MCF 10A (cell line): ENCODE results near the gene GPR132. TPM values are rescaled to one million over a fixed set of nuclear protein-coding genes. Genes with fewer than 3 reads are reported as not detected.
"Not testable (repeated sequence)": the region's sequence is repeated elsewhere in the genome, so short reads cannot be mapped to it uniquely, and the experiment has no call there.

Experiments
- BruUV-seq: library from RNA; stranded (reverse); fragments of 400-500 nt; replicated peaks from 2 replicates; lab custom pipeline; 2021; lab: Mats Ljungman, UMichigan
- CTCF ChIA-PET: fragments of 300-600 bp; sonication (Branson Sonifier 250); formaldehyde crosslinking; extraction: SDS; loops from one replicate; lab custom pipeline; 2021; ENCODE audit warnings: antibody characterized with exemption, inconsistent platforms; lab: Yijun Ruan, JAX
- POLR2A ChIA-PET: fragments of 300-600, 350-650 bp; sonication (Branson Sonifier 250); formaldehyde crosslinking; extraction: SDS; loops from one replicate; lab custom pipeline; 2020; ENCODE audit warnings: antibody characterized with exemption, inconsistent platforms; lab: Yijun Ruan, JAX
- DNase-seq: peaks from one replicate; pipeline ENCODE4 v3.0.0-alpha.2; 2018; ENCODE audit not compliant: unreplicated experiment
- H3K27ac Mint-ChIP-seq: one replicate; pipeline ENCODE4 v1.8.0; 2022; ENCODE audit warnings: mild to moderate bottlenecking, low read depth, mixed read lengths; ENCODE audit not compliant: unreplicated experiment
- H3K27me3 Mint-ChIP-seq: one replicate; pipeline ENCODE4 v1.8.0; 2022; ENCODE audit warnings: mixed read lengths; ENCODE audit not compliant: insufficient read depth, unreplicated experiment
- H3K36me3 Mint-ChIP-seq: one replicate; pipeline ENCODE4 v1.8.0; 2022; ENCODE audit warnings: mild to moderate bottlenecking, moderate library complexity, mixed read lengths; ENCODE audit not compliant: insufficient read depth, unreplicated experiment
- H3K4me1 Mint-ChIP-seq: one replicate; pipeline ENCODE4 v1.8.0; 2022; ENCODE audit warnings: mixed read lengths; ENCODE audit not compliant: insufficient read depth, unreplicated experiment
- H3K4me3 Mint-ChIP-seq: one replicate; pipeline ENCODE4 v1.8.0; 2022; ENCODE audit warnings: mild to moderate bottlenecking, moderate library complexity, mixed read lengths; ENCODE audit not compliant: unreplicated experiment
- H3K9me3 Mint-ChIP-seq: one replicate; pipeline ENCODE4 v1.8.0; 2022; ENCODE audit warnings: mixed read lengths; ENCODE audit not compliant: unreplicated experiment
- intact Hi-C: fragments of 100-400 bp; cut with micrococcal nuclease; formaldehyde crosslinking; loops from 2 replicates; pipeline ENCODE4 v1.14.1; 2022
- total RNA-seq: library from RNA; stranded (reverse); gene quantifications from 2 replicates; pipeline ENCODE4 v1.2.3, GENCODE V29; 2022
- TF ChIP-seq, protein P1 (sequence below): fragments of 200-600 bp; IDR thresholded peaks from one replicate; pipeline ENCODE4 v1.8.0; 2022; ENCODE audit warnings: antibody characterized with exemption, mild to moderate bottlenecking; ENCODE audit not compliant: unreplicated experiment

The GPR132 gene
- total RNA-seq, 1 experiment from 2014 or later = 0.42 TPM

DNA sequence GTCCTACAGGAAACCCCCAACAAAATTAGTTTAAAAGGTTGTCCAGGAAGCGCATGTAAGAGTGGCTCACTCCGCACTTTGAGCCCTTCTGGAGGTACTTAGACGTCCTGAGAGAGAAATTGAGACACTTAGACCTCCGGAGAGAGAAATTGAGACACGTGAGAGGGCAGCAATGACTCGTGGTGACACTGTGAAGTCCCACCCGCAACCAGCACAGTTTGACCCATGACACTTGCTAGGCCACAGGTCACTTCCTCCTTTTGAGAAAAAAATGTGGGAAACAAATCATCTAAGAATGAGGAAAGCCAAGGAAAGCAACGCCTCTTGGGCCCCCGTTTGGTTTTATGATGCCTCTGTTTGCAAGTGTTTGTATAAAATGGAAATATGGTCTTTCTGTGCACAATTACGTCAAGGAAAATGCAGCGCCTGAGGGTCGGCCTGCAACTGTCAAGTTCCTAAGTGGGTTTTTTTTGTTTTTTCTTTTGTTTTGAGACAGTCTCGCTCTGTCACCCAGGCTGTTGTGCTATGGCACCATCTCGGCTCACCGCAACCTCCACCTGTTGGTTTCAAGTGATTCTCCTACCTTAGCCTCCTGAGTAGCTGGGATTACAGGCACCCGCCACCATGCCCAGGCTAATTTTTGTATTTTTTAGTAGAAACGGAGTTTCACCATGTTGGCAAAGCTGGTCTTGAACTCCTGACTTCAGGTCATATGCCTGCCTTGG lies 30.8 kb downstream of the GPR132 start:
- Mint-ChIP-seq H3K9me3 (peaks cover 6% of the 10 kb centered on the region), H3K36me3 (peaks cover 6% of the 10 kb centered on the region), H3K27me3 (no peaks in the 10 kb centered on the region), H3K4me1 (peaks cover 4% of the 10 kb centered on the region), H3K4me3 (no peak overlapping the region), H3K27ac (no peak overlapping the region)
- TF ChIP-seq, protein P1, sequence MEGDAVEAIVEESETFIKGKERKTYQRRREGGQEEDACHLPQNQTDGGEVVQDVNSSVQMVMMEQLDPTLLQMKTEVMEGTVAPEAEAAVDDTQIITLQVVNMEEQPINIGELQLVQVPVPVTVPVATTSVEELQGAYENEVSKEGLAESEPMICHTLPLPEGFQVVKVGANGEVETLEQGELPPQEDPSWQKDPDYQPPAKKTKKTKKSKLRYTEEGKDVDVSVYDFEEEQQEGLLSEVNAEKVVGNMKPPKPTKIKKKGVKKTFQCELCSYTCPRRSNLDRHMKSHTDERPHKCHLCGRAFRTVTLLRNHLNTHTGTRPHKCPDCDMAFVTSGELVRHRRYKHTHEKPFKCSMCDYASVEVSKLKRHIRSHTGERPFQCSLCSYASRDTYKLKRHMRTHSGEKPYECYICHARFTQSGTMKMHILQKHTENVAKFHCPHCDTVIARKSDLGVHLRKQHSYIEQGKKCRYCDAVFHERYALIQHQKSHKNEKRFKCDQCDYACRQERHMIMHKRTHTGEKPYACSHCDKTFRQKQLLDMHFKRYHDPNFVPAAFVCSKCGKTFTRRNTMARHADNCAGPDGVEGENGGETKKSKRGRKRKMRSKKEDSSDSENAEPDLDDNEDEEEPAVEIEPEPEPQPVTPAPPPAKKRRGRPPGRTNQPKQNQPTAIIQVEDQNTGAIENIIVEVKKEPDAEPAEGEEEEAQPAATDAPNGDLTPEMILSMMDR = no peak
- BruUV-seq = no TSS peak
- ChIA-PET CTCF (interaction anchor here (1.0 to 3.3 kb wide), 3 partner anchors 9 to 60 kb away, joined by 4 to 24 read pairs (median 9); no protein-coding TSS in a partner anchor), POLR2A (no interaction called here)
- DNase-seq = no peak
- intact Hi-C loops = no loop called here

DNA sequence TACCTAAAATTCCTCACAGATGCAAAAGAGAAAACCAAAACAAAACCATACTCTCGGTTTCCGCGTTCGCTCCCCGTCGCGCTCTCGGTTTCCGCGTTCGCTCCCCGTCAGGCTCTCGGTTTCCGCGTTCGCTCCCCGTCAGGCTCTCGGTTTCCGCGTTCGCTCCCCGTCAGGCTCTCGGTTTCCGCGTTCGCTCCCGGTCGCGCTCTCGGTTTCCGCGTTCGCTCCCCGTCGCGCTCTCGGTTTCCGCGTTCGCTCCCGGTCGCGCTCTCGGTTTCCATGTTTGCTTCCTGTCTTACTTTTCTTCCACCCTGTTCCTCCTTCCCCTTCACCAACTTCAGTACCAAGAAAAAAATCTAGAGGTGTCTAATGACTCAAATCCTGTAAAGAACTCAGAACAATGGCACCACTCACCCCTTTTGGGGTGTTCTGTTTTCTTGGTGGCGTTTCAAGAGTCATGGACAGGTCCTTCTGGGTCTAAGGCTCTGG lies 31.8 kb downstream of the GPR132 start:
- H3K36me3 Mint-ChIP-seq, intact Hi-C loops, H3K4me1 Mint-ChIP-seq, H3K27ac Mint-ChIP-seq, H3K4me3 Mint-ChIP-seq, H3K9me3 Mint-ChIP-seq, H3K27me3 Mint-ChIP-seq, BruUV-seq, DNase-seq: not testable (repeated sequence)
- CTCF ChIA-PET = interaction anchor here (1.0 kb wide), 1 partner anchor 12 kb away, joined by 9 read pairs; no protein-coding TSS in a partner anchor
- POLR2A ChIA-PET = interaction anchor here (0.8 kb wide), 1 partner anchor 10 kb away, joined by 4 read pairs; no protein-coding TSS in a partner anchor

GRCh38 chr14:105032451-105032901 lies 32.8 kb downstream of the GPR132 start:
- H3K27ac Mint-ChIP-seq, H3K9me3 Mint-ChIP-seq, H3K36me3 Mint-ChIP-seq, DNase-seq, H3K4me3 Mint-ChIP-seq, BruUV-seq, H3K4me1 Mint-ChIP-seq, intact Hi-C loops, H3K27me3 Mint-ChIP-seq: not testable (repeated sequence)
- POLR2A ChIA-PET = interaction anchor here (0.8 kb wide), 1 partner anchor 11 kb away, joined by 4 read pairs; no protein-coding TSS in a partner anchor
- CTCF ChIA-PET = interaction anchor here (0.6 to 1.9 kb wide), 2 partner anchors 14 to 764 kb away, joined by 4 read pairs; no protein-coding TSS in a partner anchor

- CTCF ChIA-PET = interaction anchor here (0.9 to 1.9 kb wide), 4 partner anchors 13 to 56 kb away, joined by 3 to 5 read pairs (median 4); no protein-coding TSS in a partner anchor
- no peaks in the 10 kb centered on the region for H3K4me1 Mint-ChIP-seq
- BruUV-seq = no TSS peak
Observed at GRCh38 chr14:105030836-105031396, 34.3 kb downstream of the GPR132 start.

More at GRCh38 chr14:105030836-105031396, 34.3 kb downstream of the GPR132 start:
- no peak overlapping the region for H3K27ac Mint-ChIP-seq
- peaks cover 6% of the 10 kb centered on the region for H3K9me3 Mint-ChIP-seq
- intact Hi-C loops = no loop called here
- no peaks in the 10 kb centered on the region for H3K27me3 Mint-ChIP-seq
- TF ChIP-seq, protein P1 = no peak
- DNase-seq = no peak
- no peak overlapping the region for H3K4me3 Mint-ChIP-seq
- POLR2A ChIA-PET = interaction anchor here (1.0 kb wide), 1 partner anchor 13 kb away, joined by 3 read pairs; no protein-coding TSS in a partner anchor
- H3K36me3 Mint-ChIP-seq = peaks cover 6% of the 10 kb centered on the region
